Activated CD8-positive, alpha-beta memory T cell treated with anti-CD3 and anti-CD28 coated beads, Interleukin-2, amount 50 U/mL, for 48 hours (primary cell): Measurements from ENCODE around the gene MAB21L3.

Source experiments
- DNase-seq: peaks from one replicate; pipeline ENCODE4 v3.0.0-alpha.2; 2020

MAB21L3 gene

DNA sequence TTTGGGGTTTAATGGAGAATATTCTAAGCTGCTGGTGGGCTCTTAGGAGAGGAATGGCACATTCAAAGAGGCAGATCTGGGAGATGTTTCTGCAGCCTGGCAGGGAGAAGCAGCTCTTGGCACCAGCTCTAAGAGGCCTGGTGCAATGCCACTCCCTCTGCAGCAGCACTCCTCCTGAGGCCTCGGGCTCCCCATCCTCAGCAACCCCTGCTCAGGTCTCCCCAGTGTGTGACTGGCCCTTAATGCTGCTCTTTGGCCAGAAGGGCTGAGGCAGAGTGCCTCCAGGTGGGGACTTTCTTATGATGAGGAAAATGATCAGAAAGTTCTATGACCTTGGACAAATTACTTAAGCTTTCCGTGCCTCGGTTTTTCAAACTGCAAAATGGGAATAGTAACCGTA lies 55.5 kb downstream of the MAB21L3 start:
- DNase-seq, result no peak

DNA sequence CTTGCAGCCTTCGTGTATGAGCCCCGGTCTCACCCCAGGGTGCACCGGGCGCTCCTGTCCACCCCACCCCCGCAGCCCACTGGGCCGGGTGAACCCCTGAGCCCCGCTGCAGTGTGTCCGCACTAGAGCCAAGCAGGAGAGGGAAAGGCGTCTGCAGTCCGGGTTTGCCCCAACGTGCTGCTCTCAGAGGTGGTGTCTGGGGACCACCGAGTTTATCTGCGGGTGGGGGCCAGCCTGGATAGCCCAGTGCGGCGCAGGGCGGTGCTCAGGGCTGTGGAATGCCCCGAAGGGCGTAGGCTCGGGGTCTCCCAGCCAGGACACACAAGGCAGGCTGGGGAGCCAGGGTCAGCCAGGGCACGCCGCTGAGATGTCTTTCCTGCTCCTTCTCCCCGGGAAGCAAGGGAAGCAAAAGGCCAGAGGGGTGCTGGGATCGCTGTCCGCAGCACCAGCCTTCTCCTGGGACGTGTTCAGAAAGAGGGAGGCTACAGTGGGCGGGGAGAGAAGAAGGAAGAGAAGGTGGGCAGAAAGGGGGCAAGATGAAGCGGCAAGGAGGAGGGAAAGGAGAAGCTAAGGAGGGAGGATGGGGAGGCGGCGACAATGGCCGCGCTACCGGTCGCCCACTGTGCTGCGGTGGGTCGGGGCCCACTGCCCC lies 56.6 kb downstream of the MAB21L3 start:
- DNase-seq, result no peak

DNA sequence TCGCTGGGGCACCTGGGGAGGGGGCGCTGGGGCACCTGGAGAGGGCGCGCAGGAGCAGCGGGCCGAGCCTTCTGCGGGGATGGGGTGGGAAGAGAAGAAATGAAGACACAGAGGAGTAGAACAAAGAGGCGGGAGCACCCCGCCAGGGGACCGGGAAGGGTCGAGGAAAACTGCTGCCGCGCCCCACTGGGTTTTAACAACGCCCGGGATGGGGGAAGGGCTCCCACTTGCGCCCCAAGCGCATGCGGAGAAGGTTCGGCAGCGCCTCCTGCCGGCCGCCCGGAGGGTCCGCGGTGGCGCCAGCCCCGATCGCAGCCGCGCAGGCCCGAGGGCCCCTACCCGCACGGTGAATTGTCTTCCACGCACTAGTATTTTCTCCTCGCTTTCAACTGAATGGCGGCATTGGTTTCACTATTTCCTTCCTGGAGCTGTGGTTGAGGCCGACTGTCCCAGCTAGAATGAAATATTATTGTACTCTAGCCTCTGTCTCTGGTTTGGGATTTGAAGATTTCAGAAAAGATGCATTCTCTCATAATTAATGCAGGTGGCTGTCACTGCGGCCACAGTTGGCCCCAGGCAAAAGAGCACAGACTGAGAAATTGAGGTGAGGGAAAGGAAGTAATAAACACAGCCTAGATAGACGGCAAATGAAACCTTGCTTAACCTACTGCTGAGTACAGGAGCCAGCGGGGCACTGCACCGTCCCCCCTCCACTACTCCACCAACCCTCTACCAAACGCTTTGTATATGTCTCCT lies 57.3 kb downstream of the MAB21L3 start:
- DNase-seq, result peak; percentile 93

DNA sequence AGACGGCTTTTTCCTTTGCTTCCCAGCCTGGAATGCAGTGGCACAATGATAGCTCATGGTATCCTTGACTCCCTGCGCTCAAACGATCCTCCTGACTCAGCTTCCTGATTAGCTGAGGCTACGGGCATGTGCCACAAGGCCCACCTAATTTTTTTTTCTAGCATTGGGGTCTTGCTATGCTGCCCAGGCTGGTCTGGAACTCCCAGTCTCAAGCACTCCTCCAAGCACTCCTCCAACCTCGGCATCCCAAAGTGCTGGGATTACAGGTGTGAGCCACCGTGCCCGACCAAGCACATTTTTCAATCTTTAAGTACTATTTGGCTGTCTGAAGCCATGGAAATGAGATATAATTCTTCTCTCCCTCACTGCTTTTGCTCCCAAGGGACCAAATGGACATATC lies 58.7 kb downstream of the MAB21L3 start:
- no peak for DNase-seq

DNA sequence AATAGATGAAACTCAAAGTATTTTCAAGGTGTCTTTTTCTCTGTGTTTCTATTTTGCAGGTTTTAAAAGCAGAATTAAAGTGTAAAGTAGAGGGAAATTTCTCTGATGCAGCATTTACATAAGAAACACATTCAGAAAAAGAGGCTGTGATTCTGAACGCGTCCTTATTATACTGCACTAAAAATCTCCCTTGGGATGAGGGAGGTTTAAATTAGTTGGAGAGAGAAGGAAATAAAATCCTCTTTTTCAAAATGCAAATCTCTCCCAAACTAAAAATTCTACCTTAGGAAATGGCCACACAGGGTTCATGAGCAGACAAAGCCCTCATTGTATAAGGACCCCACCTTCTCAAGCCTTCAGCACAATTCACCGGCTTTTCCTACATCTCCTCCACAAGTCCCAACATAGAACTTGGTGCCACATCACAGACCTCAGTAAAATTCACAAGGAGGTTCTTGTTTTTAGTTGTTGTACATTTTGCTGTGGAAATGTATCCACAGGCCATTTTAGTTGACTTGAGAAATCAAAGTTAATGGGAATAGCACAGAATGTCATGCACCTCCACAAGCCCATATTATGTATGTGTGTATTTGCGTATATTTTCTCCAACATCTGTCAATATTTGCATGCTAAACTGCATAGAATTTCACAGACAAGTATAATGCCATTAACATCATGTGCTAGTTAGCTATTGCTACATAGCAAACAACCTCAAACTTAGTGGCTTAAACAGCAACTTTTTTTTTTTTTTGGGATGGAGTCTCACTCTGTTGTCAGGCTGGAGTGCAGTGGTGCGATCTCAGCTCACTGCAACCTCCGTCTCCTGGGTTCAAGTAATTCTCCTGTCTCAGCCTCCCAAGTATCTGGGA lies 59.8 kb downstream of the MAB21L3 start:
- no peak for DNase-seq

DNA sequence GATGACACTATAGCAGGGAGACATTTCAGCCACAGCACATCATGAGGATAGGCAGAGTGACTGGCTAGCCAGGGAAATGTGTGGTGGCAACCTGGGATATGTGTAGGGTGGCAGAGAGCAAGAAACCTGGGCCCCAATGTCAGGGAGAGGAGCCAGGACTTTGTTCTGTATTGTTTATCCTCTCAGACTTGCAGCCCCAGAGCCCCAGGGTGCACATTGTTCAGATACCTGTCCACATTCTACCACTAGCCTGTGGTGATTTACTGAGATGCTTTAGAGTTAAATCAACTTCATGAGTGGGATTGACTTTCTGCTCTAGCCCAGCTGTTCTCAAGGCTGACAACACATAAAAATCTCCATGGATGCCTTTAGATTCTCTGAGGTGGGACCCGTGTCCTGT lies 61.5 kb downstream of the MAB21L3 start:
- no peak for DNase-seq

DNA sequence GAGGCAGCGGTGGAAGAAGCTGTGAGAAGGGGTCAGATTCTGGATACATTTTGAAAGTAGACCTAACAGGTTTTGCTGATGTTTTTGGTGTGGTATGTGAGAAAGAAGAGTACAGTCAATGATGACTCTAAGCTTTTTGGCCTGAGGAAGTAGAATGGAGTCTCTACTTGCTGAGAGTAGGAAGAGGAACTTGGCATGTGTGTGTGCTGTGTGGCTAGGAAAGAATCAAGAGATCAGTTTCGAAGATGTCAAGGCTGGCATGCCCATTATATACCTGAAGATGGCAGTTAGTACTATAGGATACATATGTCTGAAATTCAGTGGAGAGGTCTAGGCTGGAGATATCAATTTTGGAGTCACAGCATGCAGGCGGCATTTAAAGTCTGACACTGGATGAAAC lies 64.4 kb downstream of the MAB21L3 start:
- no peak for DNase-seq

DNA sequence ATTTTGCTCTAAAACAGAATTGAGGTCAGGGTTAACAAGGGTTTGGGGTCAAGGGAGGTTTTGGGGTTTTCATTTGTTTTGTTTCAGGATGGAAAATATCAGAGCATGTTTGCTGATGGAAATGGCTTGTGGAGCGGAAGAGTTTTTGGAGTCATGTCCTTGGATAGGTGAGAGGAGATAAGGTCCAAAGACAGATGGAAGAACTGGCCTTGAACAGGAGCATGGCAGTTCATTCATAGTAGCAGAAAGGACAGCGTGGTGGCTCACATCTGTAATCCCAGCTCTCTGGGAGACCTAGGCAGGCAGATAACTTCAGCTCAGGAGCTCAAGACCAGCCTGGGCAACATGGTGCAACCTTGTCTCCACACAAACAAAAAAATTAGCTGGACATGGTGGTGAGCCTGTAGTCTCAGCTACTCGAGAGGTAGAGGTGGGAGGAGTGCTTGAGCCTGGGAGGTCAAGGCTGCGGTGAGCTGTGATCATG lies 65.1 kb downstream of the MAB21L3 start:
- DNase-seq, result no peak

DNA sequence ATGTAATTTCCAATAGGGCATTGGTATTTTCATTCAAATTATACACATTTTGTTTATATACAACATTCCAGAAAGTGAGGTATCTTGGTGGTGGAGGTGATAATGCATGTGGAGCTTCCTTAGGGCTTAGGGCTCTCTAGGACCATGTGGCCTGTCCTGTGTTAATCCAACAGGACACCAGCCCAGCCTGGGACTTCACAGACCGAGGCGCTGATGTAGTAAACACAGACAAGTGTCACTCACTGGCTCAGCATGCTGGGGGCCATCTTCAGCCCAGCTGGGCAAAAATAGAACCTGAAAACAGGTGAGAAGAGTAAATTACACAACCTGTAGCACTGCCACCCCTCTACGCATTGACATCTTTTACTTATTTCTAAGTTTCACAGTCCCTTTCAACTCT lies 66.7 kb downstream of the MAB21L3 start:
- DNase-seq, result no peak

DNA sequence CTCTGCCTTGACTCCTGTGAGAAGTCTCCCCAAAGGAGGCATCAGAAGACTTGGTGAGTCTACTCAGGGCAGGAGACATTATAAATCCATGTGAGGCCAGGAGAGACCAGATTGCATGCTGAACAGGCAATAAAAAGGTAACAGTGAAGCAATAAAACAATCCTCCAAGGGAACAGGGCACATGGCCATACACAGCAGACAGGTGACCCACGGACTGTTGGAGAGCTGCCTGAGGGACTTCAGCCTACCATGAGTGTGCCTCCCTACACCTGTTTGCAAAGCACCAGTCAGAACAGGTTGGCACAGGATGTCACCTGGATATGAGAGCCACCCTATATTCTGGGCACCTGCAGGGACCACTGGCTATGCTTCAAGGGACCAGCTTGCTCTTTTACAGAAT lies 67.6 kb downstream of the MAB21L3 start:
- DNase-seq, result no peak

DNA sequence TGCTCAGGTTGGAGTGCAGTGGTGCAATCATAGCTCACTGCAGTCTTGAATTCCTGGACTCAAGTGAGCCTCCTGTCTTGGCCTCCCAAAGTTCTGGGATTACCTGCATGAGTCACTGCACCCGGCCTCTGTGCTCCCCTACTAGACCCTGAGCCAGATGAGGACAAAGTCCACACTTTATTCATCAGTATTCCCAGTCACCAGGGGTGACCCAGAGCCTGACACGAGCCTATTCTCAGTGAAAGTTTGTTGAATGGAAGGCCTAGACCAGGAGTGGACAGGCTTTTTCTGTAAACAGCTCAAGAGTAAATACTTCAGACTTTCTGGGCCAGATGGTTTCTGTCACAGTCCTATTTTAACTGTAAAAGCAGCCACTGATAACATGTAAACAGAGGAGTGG lies 68.2 kb downstream of the MAB21L3 start:
- no peak for DNase-seq

DNA sequence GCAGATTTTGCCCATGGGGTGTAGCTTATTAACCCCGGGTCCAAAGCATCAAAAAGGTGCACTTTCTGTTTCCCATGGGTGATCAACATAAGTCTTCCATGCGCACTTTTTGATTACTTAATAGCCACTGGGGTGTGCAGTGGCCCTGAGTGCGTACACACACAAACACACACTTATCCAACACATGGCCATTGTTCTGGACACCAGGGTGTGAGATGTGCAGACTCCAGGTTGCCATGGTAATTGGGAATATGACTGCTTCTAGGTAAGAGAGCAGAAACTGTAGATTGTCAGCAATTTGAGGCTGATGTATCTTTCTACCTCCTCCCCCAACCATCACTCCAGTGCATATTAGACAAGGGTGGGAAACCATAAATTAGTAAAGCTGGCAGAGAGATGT lies 68.8 kb downstream of the MAB21L3 start:
- no peak for DNase-seq

DNA sequence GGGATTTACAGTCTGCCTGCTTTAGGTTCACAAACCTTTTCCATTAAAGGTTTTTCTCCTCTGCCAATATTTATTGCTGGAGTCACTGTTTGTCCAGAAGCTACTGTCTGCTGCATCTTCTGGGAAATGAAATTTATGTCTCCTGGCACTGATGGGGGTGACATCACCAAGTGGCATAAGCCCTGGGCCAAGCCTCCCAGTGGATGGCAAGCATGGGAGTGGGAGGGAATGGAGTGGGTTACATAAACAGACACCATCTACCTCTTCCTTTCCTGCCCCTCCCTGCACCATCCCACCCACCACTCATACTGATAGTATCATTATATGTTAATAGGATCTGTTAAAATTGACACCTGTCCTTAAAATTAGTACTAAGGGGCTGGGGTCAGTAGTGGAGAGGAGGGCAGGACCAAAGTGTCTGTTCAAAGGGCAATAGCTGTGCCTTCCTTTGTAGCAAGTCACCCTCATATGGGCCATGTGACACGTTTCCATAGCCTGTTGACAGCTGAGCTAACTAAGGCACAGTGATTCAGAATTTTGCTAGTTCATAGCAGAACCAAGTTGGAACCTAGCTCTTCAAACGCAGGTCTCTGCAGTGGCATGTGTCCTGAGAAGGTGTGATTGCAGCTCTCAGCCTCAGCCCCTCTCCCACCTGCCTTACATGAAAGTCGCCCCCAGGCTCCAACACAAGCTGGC lies 71.0 kb downstream of the MAB21L3 start:
- DNase-seq, result no peak
